ENCODE measurements around the gene ERAP2.

The ERAP2 gene

DNA sequence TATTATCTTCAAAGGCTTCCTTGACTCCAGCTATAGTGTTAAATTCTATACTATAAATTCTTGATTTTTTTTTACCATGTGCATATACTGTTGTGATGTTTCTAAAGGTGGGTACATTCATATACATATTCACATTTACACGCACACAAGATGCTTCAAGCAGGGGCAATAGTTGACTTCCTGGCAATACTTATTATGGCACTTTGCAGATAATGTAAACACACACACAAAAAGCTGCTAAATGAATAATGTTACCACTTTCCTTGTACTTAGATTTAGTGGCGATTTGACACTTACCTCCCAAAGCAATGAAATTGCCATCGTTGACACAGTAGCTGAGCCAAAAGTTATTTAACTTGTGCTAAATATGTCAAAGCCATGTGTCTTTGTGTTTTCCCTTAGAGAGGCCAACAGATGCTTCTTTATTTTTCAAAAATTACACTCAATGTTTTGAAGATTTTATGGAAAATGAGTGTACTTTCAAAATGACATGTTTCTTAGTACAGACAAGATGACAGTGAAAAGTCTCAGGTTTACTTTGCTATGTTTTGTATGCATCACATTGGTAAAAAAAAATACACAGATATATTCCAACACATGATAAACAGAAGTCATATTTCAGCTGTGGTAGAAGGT is 12.2 kb upstream of the ERAP2 start:
- DNase-seq = no peak

DNA sequence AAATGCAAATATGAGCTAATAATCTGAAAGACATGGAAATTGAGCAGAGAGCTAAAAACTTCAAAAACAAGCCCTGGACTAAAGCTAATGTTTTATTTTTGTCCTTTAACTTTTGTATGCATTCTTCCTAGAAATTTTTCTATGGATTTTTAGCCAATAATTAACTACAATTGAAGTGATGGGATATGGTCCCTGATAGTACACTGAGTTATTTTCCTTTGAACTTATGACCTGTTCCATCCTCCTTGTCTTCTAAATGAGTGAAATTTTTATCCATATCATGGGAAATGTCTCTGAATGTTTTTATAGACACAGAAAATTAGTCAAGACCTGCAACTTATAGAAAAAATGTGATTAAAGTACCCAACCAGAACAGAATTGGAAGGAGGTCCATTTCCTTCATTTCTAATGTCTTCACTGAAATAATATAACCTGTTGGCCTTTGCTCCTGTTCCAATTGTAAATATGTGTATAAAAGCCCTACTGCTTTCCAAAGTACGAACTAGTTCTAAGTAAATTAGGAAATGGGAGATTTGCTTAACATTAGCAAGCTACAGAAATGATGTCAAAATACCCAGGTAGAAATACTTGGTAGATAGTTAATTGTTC is 11.3 kb upstream of the ERAP2 start:
- no peak for DNase-seq

DNA sequence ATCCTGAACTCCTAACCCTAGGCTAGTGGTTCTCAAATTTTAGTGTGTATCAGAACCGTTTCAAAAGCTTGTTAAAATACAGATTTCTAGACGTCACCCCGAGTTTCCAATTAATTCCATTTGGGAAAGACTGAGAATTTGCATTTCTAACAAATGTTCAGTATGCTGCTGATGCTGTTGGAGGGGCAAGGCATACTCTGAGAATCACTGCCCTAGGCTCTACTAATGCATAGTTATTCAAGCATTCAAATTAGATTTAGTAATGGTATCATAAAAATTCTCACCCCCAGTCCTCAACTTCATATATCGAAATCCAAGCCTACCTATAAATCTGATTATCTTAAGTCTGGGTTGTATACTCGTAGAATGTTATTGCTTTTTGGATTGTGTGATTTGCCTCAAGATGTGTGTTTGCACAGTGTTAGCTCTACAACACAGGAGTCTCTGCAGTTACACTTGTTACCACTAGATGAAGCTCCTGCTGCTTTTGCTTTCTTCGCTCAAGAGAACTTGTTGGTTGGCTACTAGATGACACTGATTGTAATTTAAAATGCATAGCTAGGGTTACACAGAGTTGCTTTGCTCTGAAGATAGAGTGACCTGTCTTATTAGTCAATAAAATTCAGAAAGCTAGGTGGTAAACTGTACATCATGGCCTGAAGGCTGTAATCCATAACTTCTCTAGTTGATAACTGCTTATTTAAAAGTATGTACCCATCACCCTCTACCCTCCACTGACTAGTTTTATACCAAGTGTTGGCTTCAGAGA is 7.5 kb upstream of the ERAP2 start:
- DNase-seq = no peak

DNA sequence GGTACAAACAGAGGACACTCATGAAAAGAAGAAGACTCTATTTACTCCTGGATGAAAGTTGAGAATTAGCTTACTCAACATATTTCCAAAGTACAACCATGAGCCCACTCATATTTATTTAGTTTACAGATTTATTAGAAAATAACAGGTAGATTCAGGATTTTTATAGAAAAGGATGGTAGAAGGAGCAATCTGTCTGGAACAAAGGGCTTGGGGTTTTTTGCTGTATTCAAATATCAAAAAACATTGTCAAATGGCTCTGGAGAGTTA is 7.0 kb upstream of the ERAP2 start:
- no peak for DNase-seq

DNA sequence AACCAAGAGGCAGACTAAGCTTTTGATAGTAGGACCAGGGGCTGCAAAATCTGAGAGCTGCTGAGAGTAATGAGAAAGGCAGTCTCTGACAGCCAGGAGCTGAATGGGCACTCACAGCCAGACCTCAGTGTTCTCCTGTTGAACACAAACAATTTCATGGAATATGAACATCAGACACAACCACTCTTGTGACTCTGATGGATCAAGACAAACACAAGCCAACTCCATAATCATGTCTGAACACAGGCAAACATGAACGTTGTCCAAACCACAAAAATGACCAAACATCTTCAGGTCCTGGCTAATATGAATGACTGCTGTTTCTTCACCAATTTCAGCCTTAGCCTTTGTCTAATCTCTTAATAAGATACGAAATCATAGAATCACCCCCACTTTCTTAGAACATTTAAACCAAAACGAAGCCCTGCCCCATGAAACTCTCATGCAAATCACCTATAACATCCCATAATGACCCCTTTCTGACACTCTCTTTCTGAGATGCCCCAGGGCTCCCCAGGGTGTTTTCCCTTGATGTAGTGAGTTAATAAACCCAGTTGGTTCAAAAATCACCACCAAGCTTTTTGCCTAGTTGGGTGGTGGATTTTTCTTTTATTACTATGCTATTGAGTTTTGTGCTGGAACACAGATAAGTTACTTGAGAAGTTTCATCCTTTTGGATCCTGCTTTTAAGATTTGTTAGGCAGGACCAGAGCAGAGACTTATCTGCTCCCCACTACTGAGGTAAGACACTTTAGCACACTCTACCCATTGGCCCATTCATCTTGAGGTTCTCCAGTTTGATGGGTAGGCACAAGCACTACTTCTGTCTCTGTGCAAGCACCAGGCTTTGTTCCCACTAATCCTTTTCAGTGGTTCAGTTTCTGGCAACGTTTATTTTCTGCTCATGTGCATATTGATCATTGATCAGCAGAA is 5.9 kb upstream of the ERAP2 start:
- peak; percentile 49 for DNase-seq

DNA sequence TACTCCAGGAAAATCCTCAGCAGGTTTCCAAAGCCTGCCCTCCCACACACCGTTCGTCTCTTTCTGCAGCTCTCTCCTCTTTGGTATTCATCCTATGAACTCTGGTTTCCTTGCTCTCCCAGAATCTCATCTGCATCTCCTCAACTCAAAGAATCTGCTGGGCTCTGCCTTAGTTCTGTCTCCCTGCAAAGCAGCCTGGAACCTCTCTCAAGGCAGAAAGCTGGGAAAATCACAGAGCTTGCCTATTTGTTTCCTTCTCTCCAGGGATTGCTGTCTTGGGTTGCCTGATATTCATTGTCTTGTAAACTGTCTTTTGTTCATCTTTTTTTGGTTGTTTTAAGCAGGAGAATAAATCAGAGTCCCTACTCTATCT is 5.3 kb upstream of the ERAP2 start:
- DNase-seq = no peak

DNA sequence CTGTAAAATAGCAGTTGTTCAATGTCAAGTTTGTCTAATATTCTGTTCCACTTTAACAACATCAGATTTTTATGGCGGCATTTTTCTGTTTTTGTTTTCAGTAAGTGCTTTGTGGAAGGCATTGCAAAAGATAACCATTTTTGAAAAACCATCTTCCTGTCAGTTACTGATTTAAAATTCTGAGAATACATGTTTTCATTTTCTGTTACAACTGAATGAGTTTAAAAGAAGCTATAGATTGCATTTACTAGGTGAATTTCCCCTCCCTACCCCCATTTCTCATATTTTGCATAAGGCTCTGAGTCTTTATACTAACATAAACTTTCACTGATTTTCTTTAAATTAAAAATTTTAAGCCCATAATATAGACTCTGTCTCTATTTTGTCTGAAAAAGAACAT is 4.6 kb upstream of the ERAP2 start:
- DNase-seq = no peak

DNA sequence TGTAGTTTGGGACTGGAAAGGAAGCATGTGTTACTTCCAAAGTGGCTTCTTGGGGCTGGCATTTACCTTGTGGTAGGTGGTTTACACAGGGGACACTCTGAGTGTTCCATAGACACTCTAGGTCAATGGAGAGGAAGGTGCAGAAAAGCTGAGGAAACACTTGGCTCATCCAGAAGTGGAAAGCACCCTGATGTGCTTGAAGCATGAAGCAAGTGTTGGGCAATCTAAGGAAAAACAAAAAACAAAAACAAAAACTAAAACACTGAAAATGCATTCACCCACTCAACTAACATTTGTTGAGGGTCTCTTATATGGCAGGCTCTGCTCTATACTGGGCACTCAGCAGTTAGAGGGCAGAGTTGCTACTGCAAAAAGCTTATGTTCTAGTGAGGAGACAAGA is 2.9 kb upstream of the ERAP2 start:
- no peak for DNase-seq

DNA sequence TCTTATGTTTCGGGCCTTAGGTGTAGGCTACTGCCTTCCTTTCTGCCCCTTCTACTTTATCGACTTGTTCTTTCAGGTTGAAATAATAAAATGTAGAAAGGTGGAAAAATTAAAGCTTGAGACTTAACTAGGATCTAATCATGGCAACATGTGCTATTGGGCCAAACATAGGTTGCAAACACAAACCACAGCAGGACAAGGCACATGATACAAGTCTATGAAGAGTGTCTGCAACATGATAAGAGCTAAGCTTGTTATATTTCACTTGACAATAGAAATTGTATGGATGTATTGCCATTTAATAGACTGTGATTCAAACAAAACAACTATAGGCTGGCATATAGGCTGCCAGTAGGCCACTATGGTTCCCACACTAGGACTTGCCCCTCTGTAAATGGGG is 1.7 kb upstream of the ERAP2 start:
- no peak for DNase-seq

DNA sequence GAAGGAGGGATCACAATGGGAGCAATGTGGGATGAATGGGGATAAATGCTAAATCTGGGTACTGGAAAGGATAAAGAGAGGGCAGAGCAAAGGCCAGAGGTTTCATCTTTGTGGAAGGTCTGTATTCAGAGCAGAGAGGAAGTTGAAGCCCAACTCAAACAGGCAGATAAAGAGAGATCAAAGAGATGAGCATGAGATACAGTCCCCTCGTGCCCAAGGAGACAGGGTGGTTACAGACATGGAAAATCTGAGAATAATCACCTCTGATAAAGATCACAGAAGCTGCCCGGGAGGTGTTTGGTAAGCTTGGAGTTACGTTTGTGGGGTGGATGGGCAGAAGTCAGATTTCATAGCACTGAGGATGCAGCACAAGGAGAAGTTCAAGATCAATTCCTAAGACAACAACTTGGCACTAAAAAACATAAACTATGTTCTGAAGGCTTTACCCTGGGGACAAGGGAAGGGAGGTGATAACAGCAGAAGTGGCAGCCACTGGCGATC is 459 bp upstream of the ERAP2 start:
- peak; percentile 27 for DNase-seq

DNA sequence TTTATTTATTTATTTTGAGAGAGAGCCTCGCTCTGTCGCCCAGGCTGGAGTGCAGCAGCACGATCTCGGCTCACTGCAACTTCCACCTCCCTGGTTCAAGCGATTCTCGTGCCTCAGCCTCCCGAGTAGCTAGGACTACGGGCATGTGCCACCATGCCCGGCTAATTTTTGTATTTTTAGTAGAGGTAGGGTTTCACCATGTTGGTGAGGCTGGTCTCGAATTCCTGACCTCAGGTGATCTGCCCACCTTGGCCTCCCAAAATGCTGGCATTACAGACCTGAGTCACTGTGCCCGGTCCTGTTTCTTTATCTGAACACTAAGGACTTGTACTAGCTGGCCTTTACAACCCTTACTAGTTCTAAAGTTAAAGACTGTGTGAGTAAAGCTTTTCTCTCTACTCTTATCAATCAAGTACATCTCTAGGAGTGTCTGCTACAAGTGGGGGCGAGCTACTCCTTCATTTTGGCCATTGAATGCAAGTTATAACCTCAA is 723 bp downstream of the ERAP2 start:
- peak; percentile 20 for DNase-seq

DNA sequence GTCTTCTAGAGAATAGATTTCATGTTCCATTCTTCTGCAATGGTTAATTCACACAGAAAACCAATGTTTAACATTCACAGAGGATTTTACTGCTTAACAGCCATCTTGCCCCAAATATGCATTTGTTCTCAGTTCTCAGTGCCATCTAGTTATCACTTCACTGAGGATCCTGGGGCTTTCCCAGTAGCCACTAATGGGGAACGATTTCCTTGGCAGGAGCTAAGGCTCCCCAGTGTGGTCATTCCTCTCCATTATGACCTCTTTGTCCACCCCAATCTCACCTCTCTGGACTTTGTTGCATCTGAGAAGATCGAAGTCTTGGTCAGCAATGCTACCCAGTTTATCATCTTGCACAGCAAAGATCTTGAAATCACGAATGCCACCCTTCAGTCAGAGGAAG is 3.4 kb downstream of the ERAP2 start:
- no peak for DNase-seq

DNA sequence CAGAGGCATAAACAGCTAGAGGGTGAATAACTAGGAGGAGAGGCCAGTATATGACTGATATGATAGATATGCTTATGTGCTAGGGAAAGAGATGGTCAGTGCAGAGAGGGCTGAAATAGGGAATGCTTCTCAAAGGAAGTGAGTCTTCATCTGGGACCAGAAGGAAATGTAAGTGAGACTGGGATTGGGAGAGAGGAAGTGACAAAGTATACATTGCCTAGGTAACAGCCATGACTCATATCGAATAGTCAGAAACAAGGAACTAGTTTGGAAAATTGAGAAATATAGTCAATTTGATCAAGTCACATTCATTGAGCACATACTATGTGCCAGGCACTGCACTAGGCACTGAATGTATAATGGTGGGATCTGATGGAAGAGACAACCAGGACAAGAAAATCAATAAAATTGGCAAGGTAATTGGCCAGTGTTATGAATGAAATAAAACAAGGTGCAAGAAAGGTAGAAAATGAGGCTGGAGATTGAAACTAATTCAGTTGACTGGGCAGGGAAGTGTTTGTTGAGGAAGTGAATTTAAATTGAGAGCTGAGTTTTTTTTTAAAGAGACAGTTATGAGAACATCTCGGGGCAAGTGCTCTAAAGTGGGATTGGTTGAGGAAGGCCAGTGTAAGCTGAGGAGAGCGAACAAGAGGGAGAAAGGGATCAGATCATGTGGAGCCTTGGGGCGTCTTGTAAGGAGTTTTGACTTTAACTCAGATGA is 4.3 kb downstream of the ERAP2 start:
- DNase-seq = no peak

DNA sequence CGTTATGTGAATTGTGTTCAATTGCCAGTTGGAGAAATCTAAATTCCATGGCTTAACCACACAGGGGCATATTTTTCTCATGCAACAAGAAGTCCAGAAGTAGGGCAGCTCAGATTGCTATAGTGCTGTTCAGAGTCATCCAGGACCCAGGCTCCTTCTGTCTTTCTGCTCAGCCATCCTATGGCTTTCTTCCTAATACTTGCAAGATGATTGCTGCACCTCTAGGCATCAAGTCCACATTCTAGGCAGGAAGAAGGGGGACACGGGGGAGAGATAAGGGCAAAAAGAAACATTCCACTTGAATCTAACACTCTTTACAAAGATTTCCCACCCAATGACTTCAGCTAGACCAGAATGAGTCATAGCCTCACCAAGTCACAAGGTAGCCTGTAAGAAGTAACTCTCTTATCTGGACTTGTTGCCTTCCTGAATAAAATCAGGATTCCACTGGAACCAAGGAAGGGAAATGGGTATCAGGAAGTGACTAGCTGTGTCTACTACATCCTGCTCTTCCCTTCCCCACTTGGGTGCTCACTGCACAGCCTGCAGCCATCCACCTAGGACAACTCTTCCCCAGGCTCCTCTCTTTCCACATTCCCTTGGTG is 5.3 kb downstream of the ERAP2 start:
- DNase-seq = no peak

DNA sequence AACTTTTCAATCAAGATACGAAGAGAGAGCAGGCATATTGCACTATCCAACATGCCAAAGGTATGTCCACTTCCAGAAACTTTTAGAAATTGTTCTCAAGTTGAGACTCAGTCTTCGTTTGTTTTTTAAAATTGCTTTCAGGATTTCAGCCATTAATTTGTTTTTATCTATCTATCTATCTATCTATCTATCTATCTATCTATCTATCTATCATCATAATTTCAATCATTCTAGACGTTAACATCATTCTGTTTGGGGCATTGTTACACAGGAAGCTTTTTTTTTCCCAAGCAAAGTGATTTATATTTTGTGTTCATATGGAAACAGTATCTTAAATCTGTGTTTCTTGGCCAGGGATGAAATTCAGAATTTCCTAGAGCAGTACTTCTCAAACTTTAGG is 7.6 kb downstream of the ERAP2 start:
- no peak for DNase-seq

DNA sequence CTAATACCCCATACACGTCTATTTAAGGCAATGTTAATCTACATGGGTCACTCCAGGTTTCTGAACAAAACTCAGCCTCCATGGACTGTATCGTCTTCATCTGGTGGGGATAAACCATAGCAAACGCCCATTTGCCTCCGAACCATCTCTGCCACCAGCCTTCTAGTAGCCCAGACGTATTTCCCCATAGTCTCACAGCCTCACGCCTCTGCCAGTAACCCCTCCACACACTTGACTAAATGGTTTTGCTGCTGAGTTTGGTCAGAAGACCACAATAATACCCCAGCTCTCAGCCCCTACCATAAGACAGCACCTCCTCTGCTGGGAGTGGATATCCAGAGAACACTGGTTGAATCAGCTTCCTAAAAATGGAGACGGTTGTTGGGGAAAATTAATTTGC is 8.7 kb downstream of the ERAP2 start:
- no peak for DNase-seq

DNA sequence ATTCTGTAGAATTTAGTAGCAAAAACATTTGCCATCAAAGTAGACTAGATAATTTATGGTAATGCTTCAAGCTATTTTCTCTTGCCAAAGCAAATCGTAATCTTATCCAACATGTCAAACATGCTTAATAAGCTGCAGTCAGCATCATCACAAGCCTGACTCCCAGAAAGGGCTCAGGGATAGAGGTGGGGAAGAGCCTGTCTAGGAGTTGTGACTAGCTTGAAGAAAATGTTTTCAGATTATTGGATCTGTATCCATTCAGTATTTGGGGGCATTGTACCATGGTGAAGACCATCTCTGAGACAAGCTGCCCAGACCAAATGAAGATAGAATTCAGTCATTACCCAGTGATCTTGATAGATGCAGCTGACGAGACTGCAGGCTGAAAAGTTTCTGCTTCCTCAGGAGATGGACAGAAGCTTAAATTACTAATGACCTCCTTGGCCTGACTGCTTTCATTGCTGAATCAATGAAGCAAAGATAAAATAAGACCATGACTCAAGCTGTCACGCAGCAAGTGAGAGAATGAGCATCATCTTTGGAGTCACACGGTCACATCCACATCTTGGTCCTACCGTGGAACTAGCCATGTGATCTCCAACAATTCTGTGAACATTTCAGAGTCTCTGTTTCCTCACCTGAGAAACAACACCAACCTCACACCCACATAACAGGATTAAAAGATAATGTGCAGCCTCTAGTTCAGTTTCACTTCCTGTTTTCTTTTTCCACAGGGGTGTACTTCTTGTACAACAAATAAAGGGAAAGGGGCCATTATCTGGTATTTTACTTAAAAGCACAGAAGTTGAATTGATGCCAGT is 9.4 kb downstream of the ERAP2 start:
- peak; percentile 24 for DNase-seq

DNA sequence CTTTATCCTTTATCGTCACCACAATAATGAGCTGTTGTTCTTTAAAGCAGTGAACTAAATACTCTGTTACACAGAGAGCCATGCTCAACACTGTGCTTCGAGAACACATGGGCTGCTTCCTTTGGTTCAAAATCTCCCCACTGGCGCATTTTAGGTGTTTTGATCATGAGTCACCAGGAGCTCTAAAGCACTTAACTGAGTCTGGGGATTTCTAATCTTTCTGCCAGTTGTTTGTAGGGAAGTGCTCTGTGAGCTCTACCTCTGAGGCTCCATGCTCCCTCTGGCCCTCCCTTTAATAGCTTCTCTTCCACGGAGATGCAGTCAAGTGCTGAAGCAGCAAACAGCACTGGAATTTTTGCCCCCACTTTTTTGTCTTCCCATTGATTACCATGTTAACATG is 17.0 kb downstream of the ERAP2 start:
- DNase-seq = peak; percentile 36

DNA sequence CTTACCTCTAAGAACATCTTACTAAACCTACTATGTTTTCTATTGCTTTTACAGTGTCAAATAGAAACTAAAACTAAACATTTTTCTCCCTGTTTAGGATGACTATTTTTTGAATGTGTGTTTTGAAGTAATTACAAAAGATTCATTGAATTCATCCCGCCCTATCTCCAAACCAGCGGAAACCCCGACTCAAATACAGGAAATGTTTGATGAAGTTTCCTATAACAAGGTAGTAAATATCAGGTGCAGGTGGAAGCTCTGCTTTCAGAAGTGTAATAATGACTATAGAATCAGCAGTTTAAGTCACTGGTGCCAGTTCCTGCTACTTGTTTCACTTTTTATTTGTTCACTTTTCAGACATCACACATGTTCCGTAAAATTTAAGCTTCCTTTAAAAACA is 20.0 kb downstream of the ERAP2 start:
- DNase-seq = peak; percentile 56

DNA sequence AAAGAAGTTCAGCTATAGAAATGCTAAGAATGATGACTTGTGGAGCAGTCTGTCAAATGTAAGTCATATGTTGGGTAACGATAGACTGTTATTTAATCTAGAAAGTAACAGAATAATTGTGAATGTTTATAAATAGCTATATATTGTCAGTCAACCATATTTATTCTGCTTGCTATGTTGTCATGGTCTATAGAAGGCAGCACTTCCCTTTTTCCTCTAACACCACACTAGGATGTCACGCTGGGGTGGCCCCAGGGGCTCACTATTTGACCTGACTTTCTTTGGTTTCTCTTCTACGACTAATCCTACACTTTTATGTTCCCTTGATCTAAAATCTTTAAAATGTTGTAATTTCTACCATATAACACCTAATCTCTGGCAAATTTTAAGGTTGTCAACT is 20.5 kb downstream of the ERAP2 start:
- DNase-seq = peak; percentile 58

DNA sequence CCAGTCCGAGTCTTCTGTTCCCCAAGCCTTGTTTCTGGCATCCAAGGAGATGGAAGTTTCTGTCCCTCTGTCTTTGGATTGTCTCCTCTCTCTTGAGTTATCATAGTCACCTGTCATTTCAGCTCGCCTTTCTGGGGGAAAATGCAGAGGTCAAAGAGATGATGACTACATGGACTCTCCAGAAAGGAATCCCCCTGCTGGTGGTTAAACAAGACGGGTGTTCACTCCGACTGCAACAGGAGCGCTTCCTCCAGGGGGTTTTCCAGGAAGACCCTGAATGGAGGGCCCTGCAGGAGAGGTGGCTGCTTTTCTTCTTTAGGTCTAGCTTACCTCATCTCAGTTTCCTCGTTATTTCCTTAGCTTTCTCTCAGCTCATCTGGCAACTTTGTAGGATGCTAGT is 25.1 kb downstream of the ERAP2 start:
- no peak for DNase-seq

Measured in activated CD4-positive, alpha-beta T cell treated with anti-CD3 and anti-CD28 coated beads for 48 hours (primary cell).